ENCODE measurements around the gene CAMKMT.
A peak's percentile ranks its signal among the peaks of the same experiment; 100 is the strongest.

The CAMKMT gene

GRCh38 chr2:44778671-44779476, 417.1 kb downstream of the CAMKMT start:
- no peak for DNase-seq

GRCh38 chr2:44779793-44780192, 418.0 kb downstream of the CAMKMT start:
- no peak for DNase-seq

GRCh38 chr2:44780406-44780805, 418.7 kb downstream of the CAMKMT start:
- DNase-seq: no peak

- DNase-seq: no peak
These were observed 423.7 kb downstream of the CAMKMT start for GRCh38 chr2:44785433-44785832.

GRCh38 chr2:44786045-44786816, 424.5 kb downstream of the CAMKMT start:
- DNase-seq: no peak

GRCh38 chr2:44786817-44787214, 425.1 kb downstream of the CAMKMT start:
- DNase-seq: no peak

GRCh38 chr2:44787663-44788062, 425.9 kb downstream of the CAMKMT start:
- DNase-seq: no peak

GRCh38 chr2:44789446-44789845, 427.7 kb downstream of the CAMKMT start:
- no peak for DNase-seq

GRCh38 chr2:44789971-44790721, 428.4 kb downstream of the CAMKMT start:
- DNase-seq: no peak

- no peak for DNase-seq
These were observed 431.6 kb downstream of the CAMKMT start for GRCh38 chr2:44793322-44793870.

GRCh38 chr2:44796771-44797170, 435.0 kb downstream of the CAMKMT start:
- DNase-seq: no peak

GRCh38 chr2:44798139-44798659, 436.5 kb downstream of the CAMKMT start:
- DNase-seq: no peak

GRCh38 chr2:44799105-44799504, 437.4 kb downstream of the CAMKMT start:
- DNase-seq: no peak

- DNase-seq: no peak
These were observed 438.0 kb downstream of the CAMKMT start for GRCh38 chr2:44799754-44800153.

GRCh38 chr2:44801289-44801840, 439.6 kb downstream of the CAMKMT start:
- DNase-seq: no peak

GRCh38 chr2:44801841-44802776, 440.4 kb downstream of the CAMKMT start:
- DNase-seq: peak in 1 of 6 experiments; percentile 19

- no peak for DNase-seq
These were observed 441.2 kb downstream of the CAMKMT start for GRCh38 chr2:44802777-44803424.

GRCh38 chr2:44804406-44805265, 442.9 kb downstream of the CAMKMT start:
- no peak for DNase-seq

GRCh38 chr2:44805401-44806235, 443.9 kb downstream of the CAMKMT start:
- DNase-seq: no peak

All from stimulated activated naive CD4-positive, alpha-beta T cell (primary cell).